ENCODE results near the gene FAM20A.

The FAM20A gene

GRCh38 chr17:68509141-68510057 lies 91.8 kb downstream of the FAM20A start:
- TF ChIP-seq, protein P1, sequence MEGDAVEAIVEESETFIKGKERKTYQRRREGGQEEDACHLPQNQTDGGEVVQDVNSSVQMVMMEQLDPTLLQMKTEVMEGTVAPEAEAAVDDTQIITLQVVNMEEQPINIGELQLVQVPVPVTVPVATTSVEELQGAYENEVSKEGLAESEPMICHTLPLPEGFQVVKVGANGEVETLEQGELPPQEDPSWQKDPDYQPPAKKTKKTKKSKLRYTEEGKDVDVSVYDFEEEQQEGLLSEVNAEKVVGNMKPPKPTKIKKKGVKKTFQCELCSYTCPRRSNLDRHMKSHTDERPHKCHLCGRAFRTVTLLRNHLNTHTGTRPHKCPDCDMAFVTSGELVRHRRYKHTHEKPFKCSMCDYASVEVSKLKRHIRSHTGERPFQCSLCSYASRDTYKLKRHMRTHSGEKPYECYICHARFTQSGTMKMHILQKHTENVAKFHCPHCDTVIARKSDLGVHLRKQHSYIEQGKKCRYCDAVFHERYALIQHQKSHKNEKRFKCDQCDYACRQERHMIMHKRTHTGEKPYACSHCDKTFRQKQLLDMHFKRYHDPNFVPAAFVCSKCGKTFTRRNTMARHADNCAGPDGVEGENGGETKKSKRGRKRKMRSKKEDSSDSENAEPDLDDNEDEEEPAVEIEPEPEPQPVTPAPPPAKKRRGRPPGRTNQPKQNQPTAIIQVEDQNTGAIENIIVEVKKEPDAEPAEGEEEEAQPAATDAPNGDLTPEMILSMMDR (conservative IDR thresholded peaks at IDR 0.05; ENCODE audit: low read depth, low read length), result no peak
- H3K4me3 ChIP-seq (ENCODE audit: low read length), result no peak overlapping the region
- no peak for DNase-seq (ENCODE audit: low read depth)

DNA sequence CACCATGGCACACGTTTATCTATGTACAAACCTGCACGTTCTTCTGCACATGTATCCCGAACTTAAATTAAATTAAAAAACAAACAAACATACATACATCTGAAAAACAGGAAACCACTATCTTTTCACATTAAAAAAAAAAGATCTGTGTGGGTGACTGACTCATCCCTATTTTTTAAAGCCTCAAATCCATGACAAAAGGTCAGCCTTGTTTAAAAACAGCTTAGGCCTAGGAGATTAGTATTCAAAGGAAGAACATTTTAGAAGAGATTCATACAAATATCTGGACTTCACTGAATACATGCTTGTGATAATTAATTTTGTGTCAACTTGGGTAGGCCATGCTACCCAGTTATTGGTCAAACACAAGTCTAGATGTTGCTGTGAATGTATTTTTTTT lies 93.6 kb downstream of the FAM20A start:
- DNase-seq (ENCODE audit: low read depth), result no peak
- H3K4me3 ChIP-seq (ENCODE audit: low read length), result no peak overlapping the region
- TF ChIP-seq, protein P1 (conservative IDR thresholded peaks at IDR 0.05; ENCODE audit: low read depth, low read length), result no peak

GRCh38 chr17:68505951-68506350 lies 95.2 kb downstream of the FAM20A start:
- no peak overlapping the region for H3K4me3 ChIP-seq (ENCODE audit: low read length)
- DNase-seq (ENCODE audit: low read depth), result no peak
- TF ChIP-seq, protein P1 (conservative IDR thresholded peaks at IDR 0.05; ENCODE audit: low read depth, low read length), result no peak

DNA sequence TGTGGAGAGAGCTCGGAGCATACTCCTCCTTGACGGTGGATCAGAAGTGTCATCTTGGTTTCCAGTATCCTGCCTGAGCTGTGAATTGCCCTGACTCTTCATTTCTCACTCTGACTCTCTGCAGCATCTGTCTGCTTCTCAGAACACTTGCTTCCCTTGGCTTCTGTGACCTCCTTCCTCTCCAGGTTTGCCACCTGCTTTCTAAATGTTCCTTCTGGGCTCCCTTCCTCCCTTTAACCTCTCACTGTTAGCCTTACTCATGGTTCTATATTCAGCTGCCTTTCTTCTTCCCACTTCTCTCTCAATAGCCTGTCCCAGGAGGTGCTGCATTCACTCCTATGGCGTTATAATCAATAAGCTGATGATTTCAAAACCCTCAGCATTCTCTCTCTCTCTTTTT lies 100.1 kb downstream of the FAM20A start:
- TF ChIP-seq, protein P1 (conservative IDR thresholded peaks at IDR 0.05; ENCODE audit: low read depth, low read length), result no peak
- no peak for DNase-seq (ENCODE audit: low read depth)
- no peak overlapping the region for H3K4me3 ChIP-seq (ENCODE audit: low read length)

DNA sequence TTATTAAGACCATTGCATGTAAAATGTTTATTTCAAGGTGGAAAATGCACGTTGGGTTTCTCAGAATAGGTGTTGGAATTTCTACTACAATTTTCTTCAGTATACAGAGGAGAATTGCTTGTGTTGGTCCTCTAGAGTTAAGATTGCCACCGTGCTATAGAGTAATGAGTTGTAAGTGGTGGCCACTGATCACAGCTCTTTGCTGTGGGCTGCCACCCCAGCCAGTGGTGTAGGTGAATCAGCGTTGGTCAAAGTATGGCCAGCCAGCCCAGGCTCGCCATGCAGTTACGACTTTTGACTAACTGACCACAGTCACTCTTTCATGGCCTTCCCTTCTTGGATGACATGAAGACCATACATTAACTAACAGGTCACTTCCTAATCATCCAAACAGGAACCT lies 101.6 kb downstream of the FAM20A start:
- H3K4me3 ChIP-seq (ENCODE audit: low read length), result no peak overlapping the region
- DNase-seq (ENCODE audit: low read depth), result no peak
- TF ChIP-seq, protein P1 (conservative IDR thresholded peaks at IDR 0.05; ENCODE audit: low read depth, low read length), result no peak

DNA sequence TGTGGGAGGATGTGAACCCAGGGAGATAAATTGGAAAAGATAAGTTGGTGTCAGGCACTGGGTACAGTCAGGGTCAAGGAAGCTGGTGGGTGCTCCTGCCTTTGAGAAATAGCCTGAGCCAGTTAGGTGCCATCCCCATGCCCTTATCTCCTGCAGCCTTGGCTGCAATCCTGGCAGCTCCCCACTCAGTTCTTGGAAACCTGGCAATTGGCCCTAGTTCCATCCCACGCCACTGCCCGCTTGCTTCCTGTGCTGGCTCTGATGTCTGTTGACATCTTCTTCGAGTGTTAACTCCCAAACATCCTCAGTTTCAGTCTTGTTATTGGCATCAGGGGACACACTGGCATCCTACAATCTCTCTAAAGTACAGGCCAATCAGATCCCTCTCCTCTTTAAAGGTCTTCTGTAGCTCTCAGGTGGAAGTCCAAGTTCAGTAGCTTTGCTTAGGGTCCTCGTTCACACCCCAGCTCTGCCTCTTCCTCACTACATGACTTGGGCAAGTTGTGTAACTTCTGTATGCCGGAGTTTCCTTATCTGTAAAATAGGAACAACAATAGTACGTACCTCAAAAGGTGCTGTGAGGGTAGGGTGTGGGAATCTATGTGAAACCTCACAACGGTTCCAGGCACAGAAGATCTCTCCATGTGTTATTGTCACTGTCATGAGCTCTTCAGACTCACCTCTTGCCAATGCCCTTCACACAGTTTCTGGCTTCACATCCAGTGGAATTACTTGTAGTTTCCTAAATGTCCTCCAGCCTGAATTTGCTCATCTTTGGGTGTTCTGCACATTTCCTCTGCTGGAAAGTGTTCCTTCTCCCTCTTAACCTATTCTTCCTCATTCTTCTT lies 102.5 kb downstream of the FAM20A start:
- DNase-seq (ENCODE audit: low read depth), result no peak
- TF ChIP-seq, protein P1 (conservative IDR thresholded peaks at IDR 0.05; ENCODE audit: low read depth, low read length), result no peak
- no peak overlapping the region for H3K4me3 ChIP-seq (ENCODE audit: low read length)

Data from retinal pigment epithelial cell (primary cell).